Ovary (tissue), 9 donors: Measurements from ENCODE around the gene NGDN. TPM values are rescaled to one million over a fixed set of nuclear protein-coding genes. Genes with fewer than 3 reads are reported as not detected.

Source experiments
- DNase-seq, 5 donors: peaks; one replicate each; pipeline ENCODE4 v3.0.0-alpha.2; 2019 to 2020
- H3K27ac ChIP-seq, 2 donors: fragments of 200-600 bp; one replicate each; pipeline versions ENCODE4 v1.5.1 to v1.8.0; 2019 to 2022
- H3K27me3 ChIP-seq: fragments of 200-600 bp; one replicate; pipeline ENCODE4 v1.8.0; 2022
- H3K36me3 ChIP-seq: fragments of 200-600 bp; sonication (generic); one replicate; pipeline ENCODE4 v1.5.1; 2019
- H3K4me1 ChIP-seq: one replicate; pipeline ENCODE4 v1.8.1; 2013; ENCODE audit warnings: mild to moderate bottlenecking, moderate library complexity; ENCODE audit not compliant: insufficient read depth
- H3K4me3 ChIP-seq: fragments of 200-600 bp; sonication (generic); one replicate; pipeline ENCODE4 v1.5.1; 2017
- H3K9me3 ChIP-seq, 2 donors: fragments of 200-600 bp in 1 of 2; sonication (generic) in 1 of 2; one replicate each; pipeline versions ENCODE4 v1.5.1 to v1.8.1; 2013 to 2019; ENCODE audit warnings: mild to moderate bottlenecking in 1 of 2, moderate library complexity in 1 of 2
- EP300 ChIP-seq: sonication (generic); formaldehyde crosslinking; IDR thresholded peaks from one replicate; pipeline ENCODE4 v1.6.1; 2017; ENCODE audit warnings: antibody characterized with exemption
- POLR2A ChIP-seq: fragments of 450-650 bp; IDR thresholded peaks from one replicate; pipeline ENCODE4 v1.6.1; 2017; ENCODE audit warnings: antibody characterized with exemption, mild to moderate bottlenecking, moderate library complexity
- WGBS, 3 donors: extraction: QIAGEN DNeasy Blood & Tissue Kit in 1 of 3; methylation state at CpG; one replicate each; pipeline versions ENCODE4 v1.1.5 to v1.1.7; 2013 to 2017; 5-methylcytosine and 5-hydroxymethylcytosine counted together
- intact Hi-C, 4 donors: fragments of 100-400 bp; cut with DNase I; formaldehyde crosslinking; loops; one replicate each; pipeline versions ENCODE4 v1.11.0 to v1.15.1; 2022 to 2023
- polyA plus RNA-seq, 2 donors: library from polyadenylated mRNA; stranded (reverse); fragments of 200-250 nt in 1 of 2; fragments of 350-450 nt in 1 of 2; fragmentation: Illumina TruSeq in 1 of 2; extraction: RNeasy Lipid Tissue Mini Kit (QIAGEN cat#74804) in 1 of 2; gene quantifications; one replicate each; pipeline ENCODE4 v1.2.3, GENCODE V29; 2013 to 2014
- total RNA-seq, 7 donors: library from RNA; depleted of rRNA in 2 of 7; stranded (reverse); fragments of >200 nt in 2 of 7; fragmentation: NEBNext Ultra II Directional in 3 of 7; extraction: Animal tissue kit (Norgen Biotek cat#: 25700) in 3 of 7; gene quantifications; one replicate each; pipeline versions ENCODE4 v1.1.0 to v1.2.4, GENCODE V29; 2016 to 2023
- TF ChIP-seq, protein P1 (sequence below), 3 donors: fragments of 450-650 bp in 2 of 3; fragments of 200-600 bp in 1 of 3; IDR thresholded peaks; one replicate each; pipeline versions ENCODE4 v1.5.1 to v1.8.0; 2016 to 2022; ENCODE audit warnings: antibody characterized with exemption in 3 of 3, mild to moderate bottlenecking in 1 of 3
- donor health status: DM: no; HTN: no; CAD: no; lungs with moderate emphysema.
- donor health status: DM: no; HTN: no; CAD: no.
- donor health status: Bipolar disorder and iron deficiency.
- donor health status: DM: yes; HTN: yes; CAD: no.
- donor health status: DM: no; HTN: no; CAD: no.
- donor health status: DM: yes; HTN: yes; CAD: no.

The NGDN gene
- total and polyA plus RNA-seq, 9 donors: 32.9 to 57.5 (median 39.4) TPM

DNA sequence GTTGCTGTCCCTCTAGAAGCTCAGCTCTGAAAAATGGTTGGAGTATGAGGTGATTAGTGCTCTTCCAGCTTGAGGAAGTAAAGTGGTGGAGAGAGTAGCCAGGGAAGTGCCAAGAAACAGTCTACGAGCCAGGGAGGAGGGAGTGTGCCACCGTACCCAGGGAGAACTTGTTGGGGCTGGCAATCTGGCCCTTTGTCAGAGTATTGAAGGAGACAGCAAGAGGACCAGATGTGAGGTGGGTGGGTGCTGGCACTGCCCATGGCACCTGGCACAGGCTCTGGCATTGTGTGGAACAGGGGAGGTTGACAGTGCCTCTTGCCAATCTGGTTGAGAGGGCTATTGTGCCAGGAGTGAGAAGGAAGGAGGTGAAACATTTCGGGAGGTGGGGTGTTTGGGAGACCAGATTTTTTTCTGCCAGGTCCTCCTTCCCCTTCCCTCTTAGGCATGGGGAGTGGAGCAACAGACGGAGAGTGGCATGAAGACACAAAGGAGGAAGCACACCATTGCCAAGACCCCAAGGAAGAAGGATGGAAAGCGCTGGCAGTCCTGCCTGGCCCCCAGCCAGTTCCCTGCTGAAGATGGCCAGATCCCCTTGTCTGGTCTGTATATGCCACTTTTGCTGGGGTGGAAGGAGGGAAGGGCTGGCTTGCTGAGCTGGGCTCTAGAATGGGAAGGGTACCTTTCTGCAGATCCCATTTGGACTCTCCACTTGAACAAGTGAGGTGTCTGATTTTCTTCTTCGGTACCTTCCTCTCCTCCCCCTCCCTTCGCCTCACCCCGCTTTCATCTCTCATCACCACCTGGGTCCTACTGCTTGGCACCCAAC lies 44.5 kb downstream of the NGDN start:
- H3K4me3 ChIP-seq: no peak overlapping the region
- intact Hi-C loops: no loop called here
- no peaks in the 10 kb centered on the region for H3K9me3 ChIP-seq
- no peaks in the 10 kb centered on the region for H3K36me3 ChIP-seq
- H3K4me1 ChIP-seq: no peaks in the 10 kb centered on the region
- no peak for TF ChIP-seq EP300
- TF ChIP-seq, protein P1, sequence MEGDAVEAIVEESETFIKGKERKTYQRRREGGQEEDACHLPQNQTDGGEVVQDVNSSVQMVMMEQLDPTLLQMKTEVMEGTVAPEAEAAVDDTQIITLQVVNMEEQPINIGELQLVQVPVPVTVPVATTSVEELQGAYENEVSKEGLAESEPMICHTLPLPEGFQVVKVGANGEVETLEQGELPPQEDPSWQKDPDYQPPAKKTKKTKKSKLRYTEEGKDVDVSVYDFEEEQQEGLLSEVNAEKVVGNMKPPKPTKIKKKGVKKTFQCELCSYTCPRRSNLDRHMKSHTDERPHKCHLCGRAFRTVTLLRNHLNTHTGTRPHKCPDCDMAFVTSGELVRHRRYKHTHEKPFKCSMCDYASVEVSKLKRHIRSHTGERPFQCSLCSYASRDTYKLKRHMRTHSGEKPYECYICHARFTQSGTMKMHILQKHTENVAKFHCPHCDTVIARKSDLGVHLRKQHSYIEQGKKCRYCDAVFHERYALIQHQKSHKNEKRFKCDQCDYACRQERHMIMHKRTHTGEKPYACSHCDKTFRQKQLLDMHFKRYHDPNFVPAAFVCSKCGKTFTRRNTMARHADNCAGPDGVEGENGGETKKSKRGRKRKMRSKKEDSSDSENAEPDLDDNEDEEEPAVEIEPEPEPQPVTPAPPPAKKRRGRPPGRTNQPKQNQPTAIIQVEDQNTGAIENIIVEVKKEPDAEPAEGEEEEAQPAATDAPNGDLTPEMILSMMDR (IDR thresholded peaks at IDR 0.05): no peak
- no peak for TF ChIP-seq POLR2A
- H3K27ac ChIP-seq: no peak overlapping the region
- no peak for DNase-seq
- H3K27me3 ChIP-seq: no peaks in the 10 kb centered on the region
- 93 to 96% (median 93%) methylated on average over 8 of the region's 8 CpGs for WGBS, 3 donors

DNA sequence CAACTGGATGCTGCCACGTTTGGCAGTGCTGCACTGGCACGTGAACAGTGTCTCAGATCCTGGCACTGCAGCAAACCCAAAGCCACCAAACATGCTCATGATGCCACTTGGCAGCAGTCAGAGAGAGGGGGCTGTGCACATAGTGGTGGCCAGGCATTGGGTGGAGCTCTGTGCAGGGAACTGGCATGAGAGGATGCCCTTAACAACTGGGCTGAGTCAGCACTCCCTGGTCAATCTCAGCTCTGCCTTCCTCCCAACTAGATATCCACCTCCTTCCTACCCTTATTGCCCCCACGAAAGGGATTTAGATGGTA lies 45.1 kb downstream of the NGDN start:
- H3K4me3 ChIP-seq: no peak overlapping the region
- no peaks in the 10 kb centered on the region for H3K27me3 ChIP-seq
- no peak for TF ChIP-seq POLR2A
- TF ChIP-seq, protein P1 (IDR thresholded peaks at IDR 0.05): no peak
- no peak for TF ChIP-seq EP300
- H3K36me3 ChIP-seq: no peaks in the 10 kb centered on the region
- H3K27ac ChIP-seq: no peak overlapping the region
- WGBS, 3 donors: 80 to 85% (median 83%) methylated on average over 3 of the region's 3 CpGs
- intact Hi-C loops: no loop called here
- no peaks in the 10 kb centered on the region for H3K9me3 ChIP-seq
- no peaks in the 10 kb centered on the region for H3K4me1 ChIP-seq
- DNase-seq: no peak

DNA sequence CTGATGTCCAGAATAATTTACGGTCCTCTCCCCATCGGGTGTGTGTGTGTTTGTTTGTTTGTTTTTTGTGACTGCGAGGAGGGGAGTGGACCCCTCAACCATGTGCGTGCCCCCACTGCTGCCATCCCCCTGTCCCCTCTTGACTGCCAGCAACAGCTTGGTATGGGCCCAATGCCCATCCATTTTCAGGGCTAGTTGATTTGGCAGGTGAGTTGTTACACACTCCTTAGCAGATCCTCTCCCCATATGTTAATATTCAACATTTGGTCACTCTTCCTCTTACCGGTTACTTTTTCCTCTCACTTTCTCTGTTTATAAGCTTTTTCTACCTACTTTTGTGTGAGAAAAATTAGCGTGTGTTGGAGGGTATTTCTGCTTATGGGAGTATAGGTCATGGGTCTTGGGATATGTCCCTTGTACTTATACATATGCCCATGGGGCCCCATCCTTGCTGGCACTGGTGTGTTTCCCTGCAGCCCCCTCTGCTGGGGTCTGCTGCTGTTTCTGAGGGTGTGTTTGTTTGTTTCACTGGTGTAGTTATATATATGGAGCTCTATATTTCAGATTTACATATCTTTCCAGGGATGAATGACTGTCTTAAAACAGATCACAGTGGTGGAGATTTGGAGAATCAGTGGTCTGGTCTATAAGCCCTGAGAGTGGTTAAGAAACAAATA lies 48.3 kb downstream of the NGDN start:
- Histone ChIP-seq H3K4me1 (no peaks in the 10 kb centered on the region), H3K9me3 (no peaks in the 10 kb centered on the region), H3K27me3 (no peaks in the 10 kb centered on the region), H3K27ac (no peak overlapping the region), H3K4me3 (no peak overlapping the region), H3K36me3 (no peaks in the 10 kb centered on the region)
- DNase-seq: no peak
- no peak for TF ChIP-seq EP300
- TF ChIP-seq, protein P1 (IDR thresholded peaks at IDR 0.05): no peak
- no peak for TF ChIP-seq POLR2A
- intact Hi-C loops: no loop called here
- 67 to 73% (median 72%) methylated on average over 6 of the region's 6 CpGs for WGBS, 3 donors

DNA sequence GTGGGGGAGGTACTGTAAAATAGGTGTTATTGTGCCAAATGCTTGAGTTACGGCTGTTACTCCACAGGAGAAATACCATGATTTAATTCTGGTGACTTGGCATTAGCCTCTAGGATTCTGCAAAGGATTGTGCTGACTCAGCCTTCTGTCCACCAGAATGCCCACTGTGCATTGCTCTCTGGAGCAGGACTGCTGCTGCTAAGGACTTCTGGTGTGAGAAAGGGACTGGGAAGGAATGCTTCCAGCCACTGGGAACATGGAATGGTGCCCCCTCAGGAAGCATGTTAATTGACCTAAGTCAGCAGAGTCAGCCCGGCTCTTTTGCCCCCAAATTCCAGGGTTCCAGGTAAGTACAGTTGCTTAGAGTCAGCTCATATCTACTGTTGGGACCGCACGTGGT lies 49.2 kb downstream of the NGDN start:
- Histone ChIP-seq H3K36me3 (no peaks in the 10 kb centered on the region), H3K9me3 (no peaks in the 10 kb centered on the region), H3K4me1 (no peaks in the 10 kb centered on the region), H3K27me3 (no peaks in the 10 kb centered on the region), H3K27ac (no peak overlapping the region), H3K4me3 (no peak overlapping the region)
- DNase-seq: no peak
- TF ChIP-seq EP300 (no peak), POLR2A (no peak)
- TF ChIP-seq, protein P1 (IDR thresholded peaks at IDR 0.05): no peak
- 57 to 64% (median 58%) methylated on average over 4 of the region's 4 CpGs for WGBS, 3 donors
- intact Hi-C loops: no loop called here
